ENCODE data around the gene EVA1C.
"Not testable (repeated sequence)": the region's sequence is repeated elsewhere in the genome, so short reads cannot be mapped to it uniquely, and the experiment has no call there.

EVA1C gene

DNA sequence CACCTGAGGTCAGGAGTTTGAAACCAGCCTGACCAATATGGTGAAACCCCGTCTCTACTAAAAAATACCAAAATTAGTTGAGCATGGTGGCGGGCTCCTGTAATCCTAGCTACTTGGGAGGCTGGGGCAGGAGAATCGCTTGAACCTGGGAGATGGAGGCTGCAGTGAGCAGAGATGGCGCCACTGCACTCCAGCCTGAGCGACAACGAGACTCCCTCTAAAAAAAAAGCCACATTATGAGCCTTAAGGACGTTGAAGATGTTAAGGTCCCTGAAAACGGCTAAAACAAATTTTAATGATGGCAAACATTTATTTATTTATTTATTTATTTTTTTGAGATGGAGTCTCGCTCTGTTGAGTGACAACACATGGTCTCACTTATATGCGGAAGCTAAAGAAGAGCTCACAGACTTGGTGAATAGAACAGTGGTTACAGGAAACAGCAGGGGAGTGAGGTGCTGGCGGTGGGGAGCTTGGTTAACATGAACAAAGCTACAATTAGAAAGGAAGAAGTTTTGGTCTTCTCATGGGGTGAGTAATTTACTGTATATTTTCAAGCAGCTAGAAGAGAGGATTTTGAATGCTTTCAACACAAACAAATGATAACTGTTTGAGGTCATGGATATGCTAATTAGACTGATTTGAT, 125.8 kb downstream of the EVA1C start:
- Histone ChIP-seq H3K4me3 (no peak overlapping the region; the same call in 1 of the 2 replicates), H3K9me3 (ENCODE audit: low read depth, low read length) (no peaks in the 10 kb centered on the region), H3K27ac (no peak overlapping the region), H3K36me3 (ENCODE audit: insufficient read depth, low read length) (no peaks in the 10 kb centered on the region), H3K9ac (ENCODE audit: insufficient read length) (no peak overlapping the region)
- TF ChIP-seq EZH2 (IDR thresholded peaks at IDR 0.05): no peak
- no peak for TF ChIP-seq POLR2AphosphoS5 (IDR thresholded peaks at IDR 0.05; ENCODE audit: borderline replicate concordance, low read depth, low read length)
- TF ChIP-seq FOXP2 (optimal IDR thresholded peaks at IDR 0.05; ENCODE audit: control extremely low read depth, extremely low read length, insufficient read depth): no peak
- no peak for DNase-seq (ENCODE audit: low read depth, low spot score)

DNA sequence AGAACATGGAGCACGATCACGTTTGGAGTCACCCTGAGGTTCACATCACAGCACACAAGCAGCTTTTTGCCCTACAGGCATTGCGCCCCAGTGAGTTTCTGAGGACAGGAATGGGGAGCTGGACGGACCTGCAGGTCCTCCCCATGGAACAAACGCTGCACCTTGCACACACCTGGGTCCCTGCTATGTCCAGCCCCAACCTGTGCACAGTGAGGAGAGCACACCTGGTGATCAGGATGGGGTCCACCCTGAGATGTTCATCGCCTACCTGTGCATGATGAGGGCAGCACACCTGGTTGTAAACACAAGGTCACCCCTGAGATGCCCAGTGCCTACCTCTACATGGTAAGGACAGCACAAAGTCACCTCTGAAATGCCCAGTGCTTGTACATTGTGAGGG, 126.9 kb downstream of the EVA1C start:
- H3K9me3 ChIP-seq (ENCODE audit: low read depth, low read length): no peaks in the 10 kb centered on the region
- no peaks in the 10 kb centered on the region for H3K36me3 ChIP-seq (ENCODE audit: insufficient read depth, low read length)
- TF ChIP-seq POLR2AphosphoS5 (IDR thresholded peaks at IDR 0.05; ENCODE audit: borderline replicate concordance, low read depth, low read length) (no peak), FOXP2 (optimal IDR thresholded peaks at IDR 0.05; ENCODE audit: control extremely low read depth, extremely low read length, insufficient read depth) (no peak), EZH2 (IDR thresholded peaks at IDR 0.05) (no peak)
- DNase-seq (ENCODE audit: low read depth, low spot score): no peak
- no peak overlapping the region for H3K27ac ChIP-seq
- H3K9ac ChIP-seq (ENCODE audit: insufficient read length): no peak overlapping the region
- no peak overlapping the region for H3K4me3 ChIP-seq

DNA sequence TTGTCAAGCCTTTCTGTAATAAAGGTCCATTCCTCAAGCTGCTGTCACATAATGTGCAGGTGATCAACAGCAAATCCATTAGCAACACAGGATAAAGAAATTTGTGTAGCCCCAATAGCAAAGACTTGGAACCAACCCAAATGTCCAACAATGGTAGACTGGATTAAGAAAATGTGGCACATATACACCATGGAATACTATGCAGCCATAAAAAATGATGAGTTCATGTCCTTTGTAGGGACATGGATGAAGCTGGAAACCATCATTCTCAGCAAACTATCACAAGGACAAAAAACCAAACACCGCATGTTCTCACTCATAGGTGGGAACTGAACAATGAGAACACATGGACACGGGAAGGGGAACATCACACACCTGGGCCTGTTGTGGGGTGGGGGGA, 130.6 kb downstream of the EVA1C start:
- H3K27ac ChIP-seq; H3K4me3 ChIP-seq; H3K9ac ChIP-seq (ENCODE audit: insufficient read length); H3K9me3 ChIP-seq (ENCODE audit: low read depth, low read length); DNase-seq (ENCODE audit: low read depth, low spot score); H3K36me3 ChIP-seq (ENCODE audit: insufficient read depth, low read length): not testable (repeated sequence)

DNA sequence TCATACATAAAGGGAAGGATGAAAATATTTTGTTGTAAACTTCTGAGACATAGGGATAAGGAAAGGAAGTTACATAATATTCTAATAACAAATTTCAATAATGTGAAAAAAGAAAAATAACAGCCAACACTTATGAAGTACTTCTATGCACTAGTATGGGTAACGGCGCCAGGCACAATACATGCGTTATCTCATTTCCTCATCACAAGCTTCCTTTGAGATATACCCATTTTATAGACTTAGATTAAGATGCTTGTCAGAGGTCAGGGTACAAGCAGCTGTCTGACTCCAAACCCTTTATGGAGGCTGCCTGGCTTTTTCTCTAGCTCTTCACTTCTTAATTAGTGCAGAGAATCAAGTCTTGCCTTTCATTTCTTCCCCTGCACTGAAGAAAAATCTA, 131.5 kb downstream of the EVA1C start:
- no peaks in the 10 kb centered on the region for H3K9me3 ChIP-seq (ENCODE audit: low read depth, low read length)
- H3K36me3 ChIP-seq (ENCODE audit: insufficient read depth, low read length): no peaks in the 10 kb centered on the region
- no peak overlapping the region for H3K9ac ChIP-seq (ENCODE audit: insufficient read length)
- H3K27ac ChIP-seq: no peak overlapping the region
- no peak for DNase-seq (ENCODE audit: low read depth, low spot score)
- TF ChIP-seq POLR2AphosphoS5 (IDR thresholded peaks at IDR 0.05; ENCODE audit: borderline replicate concordance, low read depth, low read length) (no peak), EZH2 (IDR thresholded peaks at IDR 0.05) (no peak), FOXP2 (optimal IDR thresholded peaks at IDR 0.05; ENCODE audit: control extremely low read depth, extremely low read length, insufficient read depth) (no peak)
- H3K4me3 ChIP-seq: no peak overlapping the region

- H3K9ac ChIP-seq (ENCODE audit: insufficient read length): no peak overlapping the region
- H3K36me3 ChIP-seq (ENCODE audit: insufficient read depth, low read length): no peaks in the 10 kb centered on the region
- no peak overlapping the region for H3K27ac ChIP-seq
- TF ChIP-seq FOXP2 (optimal IDR thresholded peaks at IDR 0.05; ENCODE audit: control extremely low read depth, extremely low read length, insufficient read depth): no peak
- no peaks in the 10 kb centered on the region for H3K9me3 ChIP-seq (ENCODE audit: low read depth, low read length)
- no peak overlapping the region for H3K4me3 ChIP-seq
- DNase-seq (ENCODE audit: low read depth, low spot score): no peak
These were observed 132.2 kb downstream of the EVA1C start for GRCh38 chr21:32544697-32545096.

DNA sequence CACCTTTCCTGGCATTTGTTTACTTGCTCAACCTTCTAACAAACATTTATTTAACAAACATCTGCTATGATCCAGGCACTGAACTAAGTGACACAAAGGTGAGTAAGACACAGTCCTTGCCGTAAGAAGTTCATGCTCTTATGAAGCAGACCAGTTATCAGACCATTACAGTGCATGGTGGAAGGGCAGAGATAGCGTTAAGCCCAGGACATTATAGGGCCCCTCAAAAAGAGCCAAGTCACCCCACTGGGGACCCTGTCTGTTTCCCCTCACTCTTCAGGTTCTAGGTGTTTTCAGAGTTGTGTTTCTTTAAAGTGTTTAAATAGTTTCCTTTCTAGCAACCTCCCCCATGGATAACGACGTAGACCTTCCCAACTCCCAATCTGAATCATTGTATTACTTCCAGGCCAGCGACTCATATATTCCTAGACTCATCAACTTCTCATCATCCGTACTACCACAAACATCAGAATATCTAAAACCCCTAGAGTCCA, 133.5 kb downstream of the EVA1C start:
- TF ChIP-seq FOXP2 (optimal IDR thresholded peaks at IDR 0.05; ENCODE audit: control extremely low read depth, extremely low read length, insufficient read depth): no peak
- no peak for TF ChIP-seq POLR2AphosphoS5 (IDR thresholded peaks at IDR 0.05; ENCODE audit: borderline replicate concordance, low read depth, low read length)
- TF ChIP-seq EZH2 (IDR thresholded peaks at IDR 0.05): no peak
- Histone ChIP-seq H3K36me3 (ENCODE audit: insufficient read depth, low read length) (no peaks in the 10 kb centered on the region), H3K27ac (no peak overlapping the region), H3K4me3 (no peak overlapping the region), H3K9me3 (ENCODE audit: low read depth, low read length) (no peaks in the 10 kb centered on the region), H3K9ac (ENCODE audit: insufficient read length) (no peak overlapping the region)
- DNase-seq (ENCODE audit: low read depth, low spot score): no peak

DNA sequence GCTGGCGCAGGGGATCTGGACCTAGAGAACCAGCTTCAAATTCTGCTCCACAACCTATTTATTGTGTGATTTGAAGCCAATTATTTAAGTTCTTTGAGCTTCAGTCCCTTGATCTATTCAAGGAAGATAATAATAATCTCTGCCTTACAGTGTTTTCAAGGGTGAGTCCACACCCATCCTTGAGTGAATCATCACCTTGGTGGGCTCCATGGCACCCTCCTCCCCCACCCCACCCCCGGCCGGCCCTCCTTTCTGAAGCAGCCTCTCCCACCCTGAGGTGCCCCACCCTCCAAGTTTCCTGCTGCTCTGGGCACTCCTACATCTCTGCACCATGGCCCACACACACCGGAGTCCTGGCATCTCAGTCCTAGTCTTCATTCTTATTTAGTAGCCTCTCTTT, 134.5 kb downstream of the EVA1C start:
- Histone ChIP-seq H3K9ac (ENCODE audit: insufficient read length) (no peak overlapping the region), H3K9me3 (ENCODE audit: low read depth, low read length) (no peaks in the 10 kb centered on the region), H3K36me3 (ENCODE audit: insufficient read depth, low read length) (no peaks in the 10 kb centered on the region), H3K4me3 (no peak overlapping the region), H3K27ac (no peak overlapping the region)
- TF ChIP-seq FOXP2 (optimal IDR thresholded peaks at IDR 0.05; ENCODE audit: control extremely low read depth, extremely low read length, insufficient read depth) (no peak), POLR2AphosphoS5 (IDR thresholded peaks at IDR 0.05; ENCODE audit: borderline replicate concordance, low read depth, low read length) (no peak), EZH2 (IDR thresholded peaks at IDR 0.05) (no peak)
- no peak for DNase-seq (ENCODE audit: low read depth, low spot score)

GRCh38 chr21:32548978-32549377, 136.5 kb downstream of the EVA1C start:
- no peak overlapping the region for H3K27ac ChIP-seq
- no peak overlapping the region for H3K4me3 ChIP-seq
- H3K9ac ChIP-seq (ENCODE audit: insufficient read length): no peak overlapping the region
- no peaks in the 10 kb centered on the region for H3K9me3 ChIP-seq (ENCODE audit: low read depth, low read length)
- DNase-seq (ENCODE audit: low read depth, low spot score): no peak
- H3K36me3 ChIP-seq (ENCODE audit: insufficient read depth, low read length): no peaks in the 10 kb centered on the region
- TF ChIP-seq EZH2 (IDR thresholded peaks at IDR 0.05): no peak
- no peak for TF ChIP-seq POLR2AphosphoS5 (IDR thresholded peaks at IDR 0.05; ENCODE audit: borderline replicate concordance, low read depth, low read length)
- no peak for TF ChIP-seq FOXP2 (optimal IDR thresholded peaks at IDR 0.05; ENCODE audit: control extremely low read depth, extremely low read length, insufficient read depth)

- Histone ChIP-seq H3K27ac (no peak overlapping the region), H3K9ac (ENCODE audit: insufficient read length) (no peak overlapping the region), H3K4me3 (no peak overlapping the region), H3K9me3 (ENCODE audit: low read depth, low read length) (no peaks in the 10 kb centered on the region), H3K36me3 (ENCODE audit: insufficient read depth, low read length) (no peaks in the 10 kb centered on the region)
- no peak for DNase-seq (ENCODE audit: low read depth, low spot score)
- no peak for TF ChIP-seq EZH2 (IDR thresholded peaks at IDR 0.05)
- no peak for TF ChIP-seq FOXP2 (optimal IDR thresholded peaks at IDR 0.05; ENCODE audit: control extremely low read depth, extremely low read length, insufficient read depth)
- TF ChIP-seq POLR2AphosphoS5 (IDR thresholded peaks at IDR 0.05; ENCODE audit: borderline replicate concordance, low read depth, low read length): no peak
These were observed 136.9 kb downstream of the EVA1C start for GRCh38 chr21:32549440-32549839.

All from SK-N-MC (cell line).